Spleen (tissue), 7 donors: Measurements from ENCODE around the gene BANF2.

ENCODE experiments used
- POLR2A ChIP-seq, 3 donors: fragments of 450-650 bp; IDR thresholded peaks; one replicate each; pipeline ENCODE4 v1.5.1; 2017; ENCODE audit warnings: antibody characterized with exemption in 3 of 3, mild to moderate bottlenecking in 1 of 3
- POLR2AphosphoS5 ChIP-seq, 3 donors: sonication (generic); formaldehyde crosslinking; IDR thresholded peaks; one replicate each; pipeline ENCODE4 v1.5.1; 2017; ENCODE audit warnings: antibody characterized with exemption in 3 of 3
- TF ChIP-seq, protein P1 (sequence below), 11 experiments: fragments of 200-600 bp in 7 of 11; fragments of 450-650 bp in 4 of 11; sonication (generic) in 4 of 11; IDR thresholded peaks in 8 of 11; conservative IDR thresholded peaks in 3 of 11; 1 replicate in 7 of 11; 2 replicates in 4 of 11; pipeline versions ENCODE4 v1.4.0 to v1.8.0; 2016 to 2021; ENCODE audit warnings: antibody characterized with exemption in 11 of 11, inconsistent platforms in 4 of 11, mild to moderate bottlenecking in 1 of 11
- donor health status: DM: no; HTN: no; CAD: no; lungs with moderate emphysema.
- donor health status: DM: no; HTN: no; CAD: no.
- donor health status: DM: no; HTN: no; CAD: no.

DNA sequence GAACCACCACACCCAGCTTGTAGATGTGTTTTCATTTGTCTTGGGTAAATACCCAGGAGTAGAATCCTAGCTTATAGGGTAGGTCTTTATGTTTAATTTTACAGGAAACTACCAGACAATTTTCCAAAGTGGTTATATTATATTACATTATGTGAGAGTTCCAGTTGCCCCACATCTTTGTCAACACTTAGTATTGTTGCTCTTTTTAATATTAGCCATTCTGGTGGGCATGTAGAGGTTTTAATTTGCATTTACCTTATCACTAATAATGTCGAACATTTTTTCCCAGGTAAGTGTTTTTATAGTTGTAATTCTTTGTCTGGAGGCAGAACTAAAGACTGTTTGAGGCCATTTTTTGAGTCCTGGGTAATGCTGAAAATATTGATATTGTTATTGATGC lies 3.5 kb upstream of the BANF2 start:
- TF ChIP-seq POLR2A (IDR thresholded peaks at IDR 0.05) = no peak
- TF ChIP-seq, protein P1, sequence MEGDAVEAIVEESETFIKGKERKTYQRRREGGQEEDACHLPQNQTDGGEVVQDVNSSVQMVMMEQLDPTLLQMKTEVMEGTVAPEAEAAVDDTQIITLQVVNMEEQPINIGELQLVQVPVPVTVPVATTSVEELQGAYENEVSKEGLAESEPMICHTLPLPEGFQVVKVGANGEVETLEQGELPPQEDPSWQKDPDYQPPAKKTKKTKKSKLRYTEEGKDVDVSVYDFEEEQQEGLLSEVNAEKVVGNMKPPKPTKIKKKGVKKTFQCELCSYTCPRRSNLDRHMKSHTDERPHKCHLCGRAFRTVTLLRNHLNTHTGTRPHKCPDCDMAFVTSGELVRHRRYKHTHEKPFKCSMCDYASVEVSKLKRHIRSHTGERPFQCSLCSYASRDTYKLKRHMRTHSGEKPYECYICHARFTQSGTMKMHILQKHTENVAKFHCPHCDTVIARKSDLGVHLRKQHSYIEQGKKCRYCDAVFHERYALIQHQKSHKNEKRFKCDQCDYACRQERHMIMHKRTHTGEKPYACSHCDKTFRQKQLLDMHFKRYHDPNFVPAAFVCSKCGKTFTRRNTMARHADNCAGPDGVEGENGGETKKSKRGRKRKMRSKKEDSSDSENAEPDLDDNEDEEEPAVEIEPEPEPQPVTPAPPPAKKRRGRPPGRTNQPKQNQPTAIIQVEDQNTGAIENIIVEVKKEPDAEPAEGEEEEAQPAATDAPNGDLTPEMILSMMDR (IDR thresholded peaks at IDR 0.05 in 8 of 11, conservative IDR thresholded peaks at IDR 0.05 in 3 of 11) = no peak
- no peak for TF ChIP-seq POLR2AphosphoS5 (IDR thresholded peaks at IDR 0.05)
